Activated naive CD4-positive, alpha-beta T cell treated with anti-CD3 and anti-CD28 coated beads, Interleukin-2, amount 10 ng/mL, durations not matched to agents 5 hours and 36 hours (primary cell): ENCODE data around the gene MRTFA. TPM values are rescaled to one million over a fixed set of nuclear protein-coding genes. Genes with fewer than 3 reads are reported as not detected.

ENCODE experiments used
- total RNA-seq, 2 experiments: library from RNA; stranded (reverse); gene quantifications; one replicate each; pipeline ENCODE4 v1.2.3, GENCODE V29; 2021

The MRTFA gene
- 10 to 100 TPM; 63.2 to 69.4 TPM for total RNA-seq

DNA sequence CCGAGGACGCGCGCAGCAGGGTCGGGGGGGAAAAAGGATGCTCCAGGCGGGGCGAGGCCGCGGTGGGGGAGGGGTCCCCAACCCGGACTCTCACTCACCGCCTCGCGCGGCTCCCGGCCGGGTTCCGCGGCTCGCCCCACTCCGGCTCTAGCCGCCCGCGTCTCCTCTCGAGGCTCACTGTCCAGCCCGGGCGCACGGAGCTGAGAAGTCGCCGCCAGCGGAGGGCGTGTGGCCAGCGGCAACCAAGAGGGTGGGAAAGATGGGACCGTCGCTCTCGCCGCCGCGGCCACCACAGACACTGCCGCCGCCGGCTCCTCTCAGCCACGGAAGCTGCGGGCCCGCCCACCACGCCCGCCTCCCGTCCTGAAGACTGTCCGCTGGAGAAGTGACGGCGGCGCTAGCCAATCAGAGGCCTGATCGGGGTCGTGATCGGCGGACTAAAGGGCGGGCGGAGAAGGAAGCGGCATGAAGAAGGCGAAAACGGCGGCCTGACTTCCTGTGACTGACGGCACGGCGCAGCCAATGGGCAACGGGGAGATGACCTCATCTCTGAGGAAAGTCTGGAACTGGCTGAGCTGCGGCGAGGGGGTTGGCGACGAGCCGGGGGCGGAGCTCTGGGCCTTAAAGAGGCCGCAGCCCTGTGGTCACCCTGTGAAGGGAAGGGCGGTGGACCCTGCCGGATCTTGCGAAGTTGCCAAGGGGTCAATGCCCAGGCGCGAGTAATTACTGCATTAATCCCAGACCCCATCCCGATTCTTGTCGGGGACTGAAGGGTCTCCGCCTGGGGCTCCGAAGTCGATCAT is at the start of gene MRTFA:
Gene MRTFA, minus strand, starts transcription at position 340 of the 803 bp plus-strand sequence.

DNA sequence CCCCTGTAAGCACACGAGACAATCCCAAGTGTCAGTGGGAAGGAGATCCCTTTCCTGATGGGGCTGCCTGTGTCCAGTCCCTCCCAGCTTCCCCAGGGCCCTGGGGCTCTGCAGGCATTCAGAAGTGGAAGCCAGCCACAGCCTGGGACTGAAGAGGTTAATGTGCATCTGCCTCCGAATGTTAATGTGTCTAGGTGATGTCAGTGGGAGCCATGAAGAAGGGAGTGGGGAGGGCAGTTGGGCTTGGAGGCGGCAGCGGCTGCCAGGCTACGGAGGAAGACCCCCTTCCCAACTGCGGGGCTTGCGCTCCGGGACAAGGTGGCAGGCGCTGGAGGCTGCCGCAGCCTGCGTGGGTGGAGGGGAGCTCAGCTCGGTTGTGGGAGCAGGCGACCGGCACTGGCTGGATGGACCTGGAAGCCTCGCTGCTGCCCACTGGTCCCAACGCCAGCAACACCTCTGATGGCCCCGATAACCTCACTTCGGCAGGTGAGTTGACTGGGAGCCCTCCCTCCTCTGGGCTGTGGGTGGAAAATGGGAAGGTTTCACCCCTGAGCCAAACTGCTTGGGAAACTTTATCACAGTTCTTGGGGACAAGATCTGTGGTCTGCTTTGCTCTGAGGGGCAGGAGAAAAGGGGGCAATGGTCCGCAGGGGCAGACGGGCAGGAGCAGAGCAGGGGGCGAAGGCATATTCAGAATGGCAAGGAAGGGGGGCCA is 42.9 kb upstream of the MRTFA start, which contains the start of gene MCHR1:
Gene MCHR1, plus strand, starts transcription at position 236 of the 715 bp plus-strand sequence. Its CDS starts 169 bp downstream, at position 405.

Other genes starting within 250 kb of the MRTFA start
- gene MCHR1, start 42.8 kb upstream of the MRTFA start, total RNA-seq: not detected
- 10 to 100 TPM; 15.7 to 17.1 TPM for gene SLC25A17, start 182.6 kb upstream of the MRTFA start, total RNA-seq
- 100 to 1,000 TPM; 155 to 160 TPM for gene ST13, start 219.9 kb upstream of the MRTFA start, total RNA-seq
- 10 to 100 TPM; 13.1 to 13.2 TPM for gene XPNPEP3, start 220.4 kb upstream of the MRTFA start, total RNA-seq
- gene DNAJB7, start 225.4 kb upstream of the MRTFA start, total RNA-seq: not detected